ENCODE data around the gene MLLT3. TPM values are rescaled to one million over a fixed set of nuclear protein-coding genes. Genes with fewer than 3 reads are reported as not detected.

MLLT3 gene
- total RNA-seq, 1 donor from 2014 or later: 8.8 TPM

DNA sequence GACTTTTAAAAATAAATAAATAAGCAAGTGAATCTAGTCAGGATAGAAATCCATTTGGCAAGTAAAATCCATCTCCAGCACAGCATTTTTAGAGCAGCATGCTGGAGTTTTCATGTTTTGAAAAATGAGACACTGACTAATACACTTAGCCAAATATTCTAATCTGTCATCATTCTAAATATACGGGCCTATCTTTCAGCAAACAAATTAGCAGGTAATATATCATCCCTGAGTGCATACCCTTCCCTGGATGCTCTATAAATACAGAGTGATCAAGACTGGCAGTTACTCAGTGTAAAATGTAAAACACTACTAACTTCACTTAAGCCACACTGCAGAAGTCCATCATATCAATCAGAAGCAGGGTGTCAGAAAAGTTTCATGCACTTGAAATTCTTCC lies 58.4 kb downstream of the MLLT3 start:
- H3K9me3 ChIP-seq: no peaks in the 10 kb centered on the region
- no peak overlapping the region for H3K27ac ChIP-seq
- intact Hi-C loops (cut with DNase I): no loop called here
- no peak for DNase-seq (ENCODE audit: extremely low spot score in 2 of 2)
- no peak overlapping the region for H3K4me3 ChIP-seq
- no peaks in the 10 kb centered on the region for H3K36me3 ChIP-seq
- peaks cover 26% of the 10 kb centered on the region for H3K4me1 ChIP-seq
- no peaks in the 10 kb centered on the region for H3K27me3 ChIP-seq
- no peak for TF ChIP-seq POLR2A (IDR thresholded peaks at IDR 0.05)
- no peak for TF ChIP-seq POLR2AphosphoS5 (IDR thresholded peaks at IDR 0.05; ENCODE audit: insufficient read depth in 1 of 2, low read depth in 1 of 2)
- TF ChIP-seq, protein P1, sequence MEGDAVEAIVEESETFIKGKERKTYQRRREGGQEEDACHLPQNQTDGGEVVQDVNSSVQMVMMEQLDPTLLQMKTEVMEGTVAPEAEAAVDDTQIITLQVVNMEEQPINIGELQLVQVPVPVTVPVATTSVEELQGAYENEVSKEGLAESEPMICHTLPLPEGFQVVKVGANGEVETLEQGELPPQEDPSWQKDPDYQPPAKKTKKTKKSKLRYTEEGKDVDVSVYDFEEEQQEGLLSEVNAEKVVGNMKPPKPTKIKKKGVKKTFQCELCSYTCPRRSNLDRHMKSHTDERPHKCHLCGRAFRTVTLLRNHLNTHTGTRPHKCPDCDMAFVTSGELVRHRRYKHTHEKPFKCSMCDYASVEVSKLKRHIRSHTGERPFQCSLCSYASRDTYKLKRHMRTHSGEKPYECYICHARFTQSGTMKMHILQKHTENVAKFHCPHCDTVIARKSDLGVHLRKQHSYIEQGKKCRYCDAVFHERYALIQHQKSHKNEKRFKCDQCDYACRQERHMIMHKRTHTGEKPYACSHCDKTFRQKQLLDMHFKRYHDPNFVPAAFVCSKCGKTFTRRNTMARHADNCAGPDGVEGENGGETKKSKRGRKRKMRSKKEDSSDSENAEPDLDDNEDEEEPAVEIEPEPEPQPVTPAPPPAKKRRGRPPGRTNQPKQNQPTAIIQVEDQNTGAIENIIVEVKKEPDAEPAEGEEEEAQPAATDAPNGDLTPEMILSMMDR (IDR thresholded peaks at IDR 0.05): no peak

DNA sequence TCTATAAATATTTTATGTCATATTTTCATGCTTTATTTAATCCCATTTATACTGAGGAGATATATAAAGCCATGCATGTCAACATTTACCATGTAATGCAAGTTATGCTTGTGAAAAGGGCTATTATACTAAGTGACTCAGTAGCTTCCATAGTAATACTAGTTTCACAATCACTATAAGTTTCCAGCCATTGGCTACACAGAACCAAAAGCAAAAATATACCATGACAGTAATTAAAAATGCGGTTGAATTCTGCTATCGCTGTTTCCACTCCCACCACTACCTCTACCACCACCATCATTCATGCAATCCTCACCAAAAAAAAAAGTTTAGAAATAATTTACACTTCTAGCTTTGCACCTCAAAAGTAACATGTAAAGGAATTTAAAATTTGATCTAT lies 60.2 kb downstream of the MLLT3 start:
- intact Hi-C loops (cut with DNase I): no loop called here
- Histone ChIP-seq H3K36me3 (no peaks in the 10 kb centered on the region), H3K9me3 (no peaks in the 10 kb centered on the region), H3K4me1 (peaks cover 30% of the 10 kb centered on the region), H3K4me3 (no peak overlapping the region), H3K27ac (no peak overlapping the region), H3K27me3 (no peaks in the 10 kb centered on the region)
- TF ChIP-seq POLR2AphosphoS5 (IDR thresholded peaks at IDR 0.05; ENCODE audit: insufficient read depth in 1 of 2, low read depth in 1 of 2): no peak
- TF ChIP-seq, protein P1 (IDR thresholded peaks at IDR 0.05): no peak
- no peak for DNase-seq (ENCODE audit: extremely low spot score in 2 of 2)

DNA sequence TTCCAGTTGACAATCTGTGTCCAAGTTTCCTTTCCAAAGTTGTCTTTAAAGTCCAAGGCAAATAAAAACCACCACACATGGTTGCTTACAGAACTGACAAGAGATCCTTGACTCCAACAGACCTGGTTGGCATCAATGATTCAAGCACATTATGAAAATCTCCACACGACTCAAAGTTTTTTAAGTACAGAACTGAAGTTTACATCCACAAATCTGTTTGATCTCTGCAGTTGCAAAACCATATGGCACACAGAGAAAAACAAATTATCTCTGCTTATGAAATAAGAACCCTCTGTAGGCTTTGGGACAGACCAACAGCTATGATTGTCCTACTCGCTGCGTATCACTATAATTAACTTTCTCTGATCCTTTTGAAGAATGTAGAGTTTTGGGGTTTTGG lies 60.8 kb downstream of the MLLT3 start:
- H3K27ac ChIP-seq: no peak overlapping the region
- no peaks in the 10 kb centered on the region for H3K36me3 ChIP-seq
- no peak for DNase-seq (ENCODE audit: extremely low spot score in 2 of 2)
- peaks cover 30% of the 10 kb centered on the region for H3K4me1 ChIP-seq
- no peaks in the 10 kb centered on the region for H3K9me3 ChIP-seq
- TF ChIP-seq, protein P1 (IDR thresholded peaks at IDR 0.05): no peak
- TF ChIP-seq POLR2A (IDR thresholded peaks at IDR 0.05) (no peak), POLR2AphosphoS5 (IDR thresholded peaks at IDR 0.05; ENCODE audit: insufficient read depth in 1 of 2, low read depth in 1 of 2) (no peak)
- intact Hi-C loops (cut with DNase I): no loop called here
- H3K27me3 ChIP-seq: no peaks in the 10 kb centered on the region
- no peak overlapping the region for H3K4me3 ChIP-seq

DNA sequence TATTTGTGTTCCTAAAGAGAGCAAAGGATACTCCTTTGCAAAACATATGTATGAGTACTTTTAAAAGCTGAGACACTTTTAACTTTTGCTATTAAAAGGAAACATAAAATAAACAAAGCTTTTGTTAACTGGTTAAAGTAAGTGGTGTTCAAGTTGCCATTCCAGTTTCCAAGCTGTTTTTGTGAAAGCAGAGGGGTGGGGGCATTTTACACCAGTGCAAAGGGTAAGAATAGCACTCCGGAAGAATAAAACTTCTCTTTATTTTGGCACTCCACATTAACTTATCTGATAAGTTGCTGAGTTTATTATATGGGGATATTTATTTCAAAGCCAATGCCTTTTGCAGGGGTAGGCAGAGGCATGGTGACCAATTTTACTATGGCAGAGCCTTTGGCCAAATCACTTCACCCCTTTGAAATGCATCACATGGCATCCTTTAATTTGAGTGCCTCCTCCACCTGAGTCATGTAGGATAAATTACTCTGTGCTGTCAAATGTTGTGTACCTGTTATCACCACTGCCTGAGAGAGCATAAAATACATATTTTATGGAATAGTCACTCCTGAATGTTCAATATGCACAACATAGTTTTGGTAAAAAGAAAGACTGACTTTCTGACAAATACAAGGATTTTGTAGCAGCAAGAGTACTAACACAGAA lies 62.9 kb downstream of the MLLT3 start:
- Histone ChIP-seq H3K27ac (no peak overlapping the region), H3K27me3 (no peaks in the 10 kb centered on the region), H3K36me3 (no peaks in the 10 kb centered on the region), H3K4me1 (peaks cover 30% of the 10 kb centered on the region), H3K4me3 (no peak overlapping the region), H3K9me3 (no peaks in the 10 kb centered on the region)
- intact Hi-C loops (cut with DNase I): no loop called here
- no peak for DNase-seq (ENCODE audit: extremely low spot score in 2 of 2)
- TF ChIP-seq POLR2AphosphoS5 (IDR thresholded peaks at IDR 0.05; ENCODE audit: insufficient read depth in 1 of 2, low read depth in 1 of 2) (no peak), POLR2A (IDR thresholded peaks at IDR 0.05) (no peak)
- TF ChIP-seq, protein P1 (IDR thresholded peaks at IDR 0.05): no peak

DNA sequence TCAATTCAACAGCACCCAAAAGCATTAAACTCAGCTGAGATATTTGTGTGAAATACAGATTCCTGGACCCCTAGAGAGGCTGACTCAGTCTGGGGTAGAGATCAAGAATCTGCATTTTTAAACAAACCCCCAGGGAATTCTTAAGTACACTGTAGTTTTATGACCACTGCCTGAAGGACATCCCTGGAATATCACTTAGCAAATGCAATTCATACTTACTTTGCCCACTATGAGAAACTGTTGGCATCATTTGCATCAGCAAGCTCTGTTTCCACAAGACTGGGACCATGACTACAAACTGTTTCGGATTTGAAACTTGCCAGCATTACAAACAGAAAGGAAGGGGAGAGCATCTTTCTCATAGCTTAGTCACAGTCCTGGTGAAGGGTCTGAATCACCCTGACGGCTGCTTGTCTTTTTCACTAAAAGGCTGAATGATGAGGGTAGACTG lies 63.7 kb downstream of the MLLT3 start:
- no peak overlapping the region for H3K27ac ChIP-seq
- no peak overlapping the region for H3K4me3 ChIP-seq
- H3K9me3 ChIP-seq: no peaks in the 10 kb centered on the region
- no peak for TF ChIP-seq POLR2AphosphoS5 (IDR thresholded peaks at IDR 0.05; ENCODE audit: insufficient read depth in 1 of 2, low read depth in 1 of 2)
- TF ChIP-seq, protein P1 (IDR thresholded peaks at IDR 0.05): no peak
- TF ChIP-seq POLR2A (IDR thresholded peaks at IDR 0.05): no peak
- no peak for DNase-seq (ENCODE audit: extremely low spot score in 2 of 2)
- H3K36me3 ChIP-seq: no peaks in the 10 kb centered on the region
- H3K4me1 ChIP-seq: peaks cover 30% of the 10 kb centered on the region
- H3K27me3 ChIP-seq: no peaks in the 10 kb centered on the region
- intact Hi-C loops (cut with DNase I): no loop called here

Measured in vagina (tissue), 2 donors.